NCI-H2227 (cell line): Measurements from ENCODE around the gene CEMP1.

Source experiments
- DNase-seq: peaks from one replicate; lab custom pipeline; 2025; ENCODE audit not compliant: unreplicated experiment; lab: John Stamatoyannopoulos, UW

Gene CEMP1

DNA sequence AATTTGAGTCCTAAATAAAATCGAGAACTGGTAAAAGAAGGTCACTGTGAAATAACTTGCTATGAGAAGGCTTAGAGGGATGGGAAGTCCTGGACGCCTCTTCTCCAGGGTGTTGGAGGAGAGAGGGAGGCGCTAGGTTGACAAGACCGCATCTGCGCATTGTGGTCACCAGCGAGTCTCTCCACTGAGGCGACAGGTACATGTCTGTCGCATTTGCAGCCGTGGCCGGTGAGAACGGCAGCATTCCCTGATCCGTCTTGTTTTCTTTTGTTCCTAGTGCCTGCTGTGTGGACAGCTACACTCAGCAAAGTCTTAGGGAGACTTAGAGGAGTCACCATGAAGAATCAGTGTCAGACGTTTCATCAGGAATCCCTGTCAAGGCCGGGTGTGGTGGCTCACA lies 25.5 kb downstream of the CEMP1 start:
- DNase-seq, result no peak

DNA sequence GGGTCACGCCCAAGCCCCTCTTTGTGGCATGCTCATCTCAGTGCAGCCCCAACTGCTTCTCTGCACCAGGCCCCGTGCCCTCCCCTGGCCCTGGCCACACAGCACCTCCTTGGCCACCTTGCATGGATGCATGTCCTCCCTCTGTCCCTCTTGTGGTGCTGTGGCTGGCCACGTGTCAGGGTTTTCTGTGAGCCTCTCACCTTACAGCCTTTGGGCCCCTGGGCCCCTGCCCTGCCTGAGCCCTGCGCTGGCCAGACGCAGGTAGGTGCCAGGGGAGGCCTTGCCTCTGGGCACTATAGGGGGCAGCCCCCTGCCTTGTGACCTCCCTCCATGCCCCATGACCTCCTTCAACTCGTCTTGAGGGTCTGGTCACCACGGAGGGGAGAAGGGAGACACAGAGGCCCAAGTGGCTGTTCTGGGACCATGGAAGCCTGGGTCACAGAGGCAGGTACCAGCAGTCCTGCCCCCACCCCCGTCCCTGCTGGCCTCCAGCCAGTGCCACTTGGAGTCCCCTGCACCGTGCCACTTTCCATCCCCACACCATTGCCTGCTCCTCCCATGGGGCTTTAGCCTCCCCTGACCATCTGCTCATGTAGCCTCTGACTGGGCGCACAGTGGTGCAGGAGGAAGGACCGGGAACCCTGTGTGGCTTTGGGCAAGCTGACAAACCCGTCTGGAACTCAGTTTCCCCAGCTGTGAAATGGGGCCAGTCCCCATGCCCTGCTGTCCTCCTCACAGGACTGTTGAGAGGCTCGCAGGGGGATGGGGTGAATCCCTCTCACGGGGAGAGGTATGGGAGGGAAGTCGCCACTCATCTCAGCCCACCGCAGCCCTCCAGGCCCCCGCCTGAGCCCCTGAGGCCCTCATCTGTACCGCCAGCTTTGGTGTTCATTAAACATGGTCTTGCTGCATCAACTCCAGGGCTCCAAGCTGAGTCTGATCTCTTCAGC lies 29.0 kb downstream of the CEMP1 start:
- no peak for DNase-seq

- peak; percentile 90 for DNase-seq
Measured at GRCh38 chr16:2500918-2501750, 30.1 kb downstream of the CEMP1 start.

DNA sequence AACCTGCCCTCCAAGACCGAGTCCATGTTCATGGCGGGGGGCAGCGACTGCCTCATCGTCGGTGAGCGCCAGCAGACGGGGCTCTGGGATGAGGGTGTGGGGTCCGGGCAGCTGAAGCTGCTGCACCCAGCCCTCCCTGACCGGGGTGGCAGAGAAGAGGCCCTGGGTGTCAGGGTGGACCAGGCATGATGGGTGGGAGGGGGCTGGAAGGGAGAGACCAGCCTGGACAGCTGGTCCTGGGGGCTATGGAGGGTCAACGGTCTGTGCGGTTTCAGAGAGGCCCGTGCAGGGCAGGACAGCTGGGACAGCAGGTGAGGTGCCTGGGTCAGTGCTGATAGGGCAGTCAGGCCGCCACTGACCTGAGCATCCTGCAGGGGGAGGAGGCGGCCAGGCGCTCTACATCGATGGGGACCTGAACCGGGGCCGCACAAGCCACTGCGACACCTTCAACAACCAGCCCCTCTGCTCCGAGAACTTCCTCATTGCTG lies 30.7 kb downstream of the CEMP1 start:
- no peak for DNase-seq

DNA sequence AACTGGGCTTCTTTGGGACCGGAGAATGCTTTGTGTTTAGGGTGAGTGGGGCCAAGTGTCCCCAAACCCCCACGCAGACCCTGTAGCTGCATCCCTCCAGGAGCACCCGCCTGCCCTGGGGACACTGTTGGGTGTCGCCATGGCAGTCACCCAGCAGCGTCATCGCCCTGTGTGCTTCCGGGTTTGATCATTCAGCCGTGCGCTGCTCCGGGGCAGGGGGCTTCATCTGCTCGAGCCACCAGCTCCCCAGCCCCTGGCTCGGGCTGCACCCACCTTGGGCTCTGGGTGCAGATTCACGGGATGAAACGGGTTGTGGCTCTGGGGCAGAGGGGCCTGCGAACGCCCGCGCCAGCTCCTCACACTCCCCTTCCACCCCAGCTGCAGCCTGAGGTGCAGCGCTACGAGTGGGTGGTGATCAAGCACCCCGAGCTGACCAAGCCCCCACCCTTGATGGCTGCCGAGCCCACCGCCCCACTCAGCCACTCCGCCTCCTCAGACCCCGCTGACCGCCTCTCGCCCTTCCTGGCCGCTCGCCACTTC lies 31.2 kb downstream of the CEMP1 start:
- no peak for DNase-seq

DNA sequence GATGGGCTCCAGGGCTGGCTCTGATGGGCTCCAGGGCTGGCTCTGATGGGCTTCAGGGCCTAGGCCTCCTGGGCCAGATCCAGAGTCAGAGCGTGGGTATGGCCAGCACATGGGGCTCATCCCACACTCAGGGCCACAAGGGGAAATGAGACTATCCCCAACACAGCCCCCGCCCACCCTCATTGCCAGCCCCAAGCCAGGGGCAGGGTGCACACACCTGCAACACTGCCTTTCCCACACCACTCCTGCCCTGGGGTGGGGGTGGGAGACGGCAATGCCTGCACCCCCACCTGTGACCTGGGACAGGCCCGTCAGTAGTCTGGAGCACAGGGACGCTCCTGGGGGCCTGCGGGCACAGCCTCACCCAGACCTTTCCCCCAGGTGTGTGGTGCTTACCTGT lies 31.8 kb downstream of the CEMP1 start:
- DNase-seq, result no peak

- no peak for DNase-seq
Measured at GRCh38 chr16:2498531-2499253, 32.5 kb downstream of the CEMP1 start.

GRCh38 chr16:2497695-2498484 lies 33.3 kb downstream of the CEMP1 start:
- DNase-seq, result no peak

- no peak for DNase-seq
Measured at GRCh38 chr16:2497116-2497630, 34.0 kb downstream of the CEMP1 start.

DNA sequence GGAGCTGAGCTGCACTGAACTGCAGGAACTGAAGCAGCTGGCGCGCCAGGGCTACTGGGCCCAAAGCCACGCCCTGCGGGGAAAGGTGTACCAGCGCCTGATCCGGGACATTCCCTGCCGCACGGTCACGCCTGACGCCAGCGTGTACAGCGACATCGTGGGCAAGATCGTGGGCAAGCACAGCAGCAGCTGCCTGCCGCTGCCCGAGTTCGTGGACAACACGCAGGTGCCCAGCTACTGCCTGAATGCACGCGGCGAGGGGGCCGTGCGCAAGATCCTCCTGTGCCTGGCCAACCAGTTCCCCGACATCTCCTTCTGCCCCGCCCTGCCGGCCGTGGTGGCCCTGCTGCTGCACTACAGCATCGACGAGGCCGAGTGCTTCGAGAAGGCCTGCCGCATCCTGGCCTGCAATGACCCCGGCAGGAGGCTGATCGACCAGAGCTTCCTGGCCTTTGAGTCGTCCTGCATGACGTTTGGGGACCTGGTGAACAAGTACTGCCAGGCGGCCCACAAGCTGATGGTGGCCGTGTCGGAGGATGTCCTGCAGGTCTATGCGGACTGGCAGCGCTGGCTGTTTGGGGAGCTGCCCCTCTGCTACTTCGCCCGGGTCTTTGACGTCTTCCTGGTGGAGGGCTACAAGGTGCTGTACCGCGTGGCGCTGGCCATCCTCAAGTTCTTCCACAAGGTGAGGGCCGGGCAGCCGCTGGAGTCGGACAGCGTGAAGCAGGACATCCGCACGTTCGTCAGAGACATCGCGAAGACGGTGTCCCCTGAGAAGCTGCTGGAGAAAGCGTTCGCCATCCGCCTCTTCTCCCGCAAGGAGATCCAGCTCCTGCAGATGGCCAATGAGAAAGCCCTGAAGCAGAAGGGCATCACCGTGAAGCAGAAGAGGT lies 34.7 kb downstream of the CEMP1 start:
- no peak for DNase-seq

- no peak for DNase-seq
Measured at GRCh38 chr16:2495041-2495440, 36.2 kb downstream of the CEMP1 start.

DNA sequence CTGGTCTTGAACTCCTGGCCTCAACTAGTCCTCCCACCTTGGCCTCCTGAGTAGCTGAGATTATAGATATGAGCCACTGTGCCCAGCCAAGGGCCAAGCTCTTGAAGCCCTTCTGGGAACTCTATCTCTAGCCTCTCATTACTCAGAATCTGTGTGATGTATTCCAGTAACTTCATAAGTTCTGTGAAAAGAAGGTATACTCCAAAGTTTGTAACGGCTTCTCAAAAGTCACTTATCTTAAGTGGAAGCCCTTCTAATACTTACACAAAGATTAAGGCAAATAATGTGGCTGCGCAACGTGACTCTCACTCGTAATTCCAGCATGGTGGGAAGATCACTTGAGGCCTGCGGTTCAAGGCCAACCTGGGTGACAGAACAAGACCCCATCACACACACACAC lies 36.6 kb downstream of the CEMP1 start:
- no peak for DNase-seq

DNA sequence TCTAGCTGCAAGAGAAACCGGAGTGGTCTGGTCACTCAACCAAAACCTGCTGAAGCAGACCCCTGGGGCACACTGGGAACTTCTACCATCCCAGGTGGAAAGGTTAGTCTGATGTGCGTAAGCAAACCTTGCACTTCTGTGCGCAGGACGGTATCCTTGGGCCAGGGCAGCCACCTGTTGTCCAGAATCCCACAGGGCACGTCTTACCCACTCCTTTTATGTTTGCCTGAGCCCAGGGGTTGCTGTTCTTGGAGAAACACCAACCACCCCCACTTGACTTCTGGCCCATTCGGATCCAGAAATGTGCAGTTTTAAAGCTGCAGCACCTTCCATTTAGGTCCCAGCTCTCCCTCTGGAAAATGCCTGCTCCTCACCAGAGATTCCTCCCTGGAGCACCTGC lies 37.6 kb downstream of the CEMP1 start:
- DNase-seq, result no peak

GRCh38 chr16:2492292-2492691 lies 38.9 kb downstream of the CEMP1 start:
- DNase-seq, result no peak

DNA sequence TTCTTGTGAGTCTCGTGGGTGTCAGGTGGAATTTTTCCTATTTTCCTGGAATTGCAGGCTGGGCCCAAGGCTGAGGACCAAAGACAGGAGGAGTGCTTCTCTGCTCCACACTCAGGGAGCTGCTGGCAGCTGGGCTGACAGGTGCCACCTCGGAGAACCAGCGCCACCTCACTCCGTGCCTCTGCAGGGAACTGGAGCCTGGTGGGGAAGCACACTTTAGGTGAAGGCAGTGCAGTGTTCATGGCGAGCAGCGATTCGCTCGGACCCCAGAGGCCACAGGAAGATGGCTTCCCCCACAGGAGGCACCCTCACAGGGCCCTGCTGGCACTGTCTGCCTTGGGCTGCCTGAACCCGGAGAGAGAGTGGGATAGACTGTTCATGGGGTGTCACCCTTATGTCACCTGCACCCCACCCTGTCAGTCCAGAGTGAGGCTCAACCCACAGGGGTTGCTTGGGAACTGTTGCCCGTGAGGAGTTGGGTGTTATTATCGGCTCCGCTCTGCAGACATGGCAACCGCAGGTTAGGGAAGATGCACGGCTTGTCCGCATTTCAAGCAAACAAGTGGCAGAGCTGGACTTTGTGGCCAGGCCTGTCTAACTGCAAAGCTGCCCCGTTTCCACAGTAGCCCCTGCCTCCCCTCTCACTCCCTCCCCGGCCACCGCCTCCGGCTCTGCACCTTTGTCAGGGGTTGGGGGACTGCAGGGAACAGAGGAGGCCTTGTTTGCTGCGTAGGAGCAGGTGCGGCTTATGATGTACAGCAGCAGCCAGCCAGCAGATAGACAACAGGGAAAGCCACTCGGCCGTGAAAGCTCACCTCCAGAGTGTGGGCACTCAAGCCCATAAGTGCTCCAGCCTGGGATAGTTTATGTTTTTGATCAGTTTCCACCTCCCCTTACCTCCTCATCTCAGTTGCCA lies 40.8 kb downstream of the CEMP1 start:
- DNase-seq, result no peak

DNA sequence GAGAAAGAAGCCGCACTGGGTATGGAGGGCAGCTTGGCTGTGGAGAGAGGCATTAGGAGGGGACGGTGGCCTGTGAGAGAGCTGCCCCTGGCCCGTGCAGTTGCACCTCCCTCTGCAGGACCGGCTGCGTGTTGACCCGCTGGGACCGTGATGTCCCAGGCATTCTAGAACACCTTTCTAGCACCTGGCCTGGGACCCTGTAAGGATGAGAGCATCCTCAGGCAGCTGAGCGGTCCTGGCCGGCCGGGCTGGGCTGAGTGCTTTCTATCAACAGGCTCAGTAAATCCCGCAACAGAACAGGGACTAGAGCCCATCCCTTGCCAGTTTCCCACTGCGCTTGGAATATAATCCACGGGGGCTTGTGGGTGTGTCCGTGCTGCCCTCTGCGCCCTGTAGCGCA lies 41.6 kb downstream of the CEMP1 start:
- no peak for DNase-seq

DNA sequence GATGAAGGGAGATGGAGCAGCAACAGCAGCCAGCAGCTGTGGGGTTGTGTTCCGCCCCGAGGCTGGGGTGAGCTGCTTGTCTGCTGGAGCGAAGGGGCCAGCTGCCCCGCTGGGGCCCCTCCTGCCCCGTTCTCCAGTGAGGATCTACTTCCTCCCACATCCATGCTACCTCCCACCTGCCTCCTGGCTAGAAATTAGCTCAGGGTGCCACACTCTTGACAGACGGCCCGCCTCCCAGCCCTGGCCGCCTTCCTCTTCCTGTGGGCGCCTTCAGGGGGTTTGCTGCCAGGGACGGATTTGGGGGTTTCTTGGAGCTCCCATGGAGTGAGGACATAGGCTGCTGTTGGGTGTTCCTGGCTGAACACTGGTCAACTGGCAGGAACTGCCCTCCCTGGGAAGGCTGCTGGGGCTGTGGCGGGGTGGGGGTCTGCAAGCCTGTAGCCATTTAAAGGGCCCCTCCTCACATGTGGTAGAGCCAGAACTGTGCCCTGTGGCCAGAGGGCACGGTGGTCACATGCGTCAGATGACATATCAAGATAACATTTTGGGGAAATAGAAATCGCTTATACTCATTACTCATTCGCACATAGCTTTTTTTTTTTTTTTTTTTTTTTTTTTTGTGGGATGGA lies 43.2 kb downstream of the CEMP1 start:
- DNase-seq, result no peak

DNA sequence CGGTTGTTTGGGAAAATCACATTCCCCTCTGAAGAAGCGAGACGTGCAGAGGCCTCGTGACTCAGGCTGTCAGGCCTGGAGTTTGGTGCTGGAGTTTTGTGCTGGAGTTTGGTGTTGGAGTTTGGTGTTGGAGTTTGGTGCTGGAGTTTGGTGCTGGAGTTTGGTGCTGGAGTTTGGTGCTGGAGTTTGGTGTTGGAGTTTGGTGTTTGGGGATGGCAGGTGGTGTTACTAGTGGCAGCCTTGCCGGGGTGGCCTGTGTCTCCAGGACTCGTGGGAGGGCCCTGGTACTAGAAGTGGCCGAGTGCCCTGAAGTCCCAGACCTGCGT lies 43.7 kb downstream of the CEMP1 start:
- no peak for DNase-seq
